AG08395 (cell line): ENCODE results near the gene NEO1.
A peak's percentile ranks its signal among the peaks of the same experiment; 100 is the strongest.

Experiments used
- DNase-seq: peaks from one replicate; pipeline ENCODE4 v3.0.0; 2012; ENCODE audit warnings: mixed read lengths, low spot score

The NEO1 gene

GRCh38 chr15:73031648-73032047 is 20.6 kb upstream of the NEO1 start:
- DNase-seq, result no peak

- no peak for DNase-seq
Observed at GRCh38 chr15:73033611-73034010, 18.7 kb upstream of the NEO1 start.

GRCh38 chr15:73034221-73034620 is 18.0 kb upstream of the NEO1 start:
- DNase-seq, result no peak

- no peak for DNase-seq
Observed at GRCh38 chr15:73035221-73035620, 17.0 kb upstream of the NEO1 start.

GRCh38 chr15:73038220-73038619 is 14.0 kb upstream of the NEO1 start:
- no peak for DNase-seq

- no peak for DNase-seq
Observed at GRCh38 chr15:73046073-73046472, 6.2 kb upstream of the NEO1 start.

GRCh38 chr15:73047882-73048281 is 4.4 kb upstream of the NEO1 start:
- DNase-seq, result no peak

- DNase-seq, result no peak
Observed at GRCh38 chr15:73048624-73049295, 3.5 kb upstream of the NEO1 start.

GRCh38 chr15:73049564-73050215 is 2.6 kb upstream of the NEO1 start:
- DNase-seq, result no peak

- no peak for DNase-seq
Observed at GRCh38 chr15:73050561-73051295, 1.5 kb upstream of the NEO1 start.

- no peak for DNase-seq
Observed at GRCh38 chr15:73051391-73051806, 864 bp upstream of the NEO1 start.

GRCh38 chr15:73052653-73053397 is 562 bp downstream of the NEO1 start:
- DNase-seq, result peak; percentile 18

GRCh38 chr15:73053398-73053723 is 1.1 kb downstream of the NEO1 start:
- DNase-seq, result no peak

GRCh38 chr15:73054417-73054953 is 2.2 kb downstream of the NEO1 start:
- DNase-seq, result no peak

- no peak for DNase-seq
Observed at GRCh38 chr15:73056460-73056859, 4.2 kb downstream of the NEO1 start.

GRCh38 chr15:73058437-73058836 is 6.2 kb downstream of the NEO1 start:
- no peak for DNase-seq

- no peak for DNase-seq
Observed at GRCh38 chr15:73065114-73065513, 12.9 kb downstream of the NEO1 start.

GRCh38 chr15:73069109-73069508 is 16.8 kb downstream of the NEO1 start:
- no peak for DNase-seq

- DNase-seq, result no peak
Observed at GRCh38 chr15:73072894-73073293, 20.6 kb downstream of the NEO1 start.

- no peak for DNase-seq
Observed at GRCh38 chr15:73074241-73074640, 22.0 kb downstream of the NEO1 start.

GRCh38 chr15:73075160-73075859 is 23.0 kb downstream of the NEO1 start:
- DNase-seq, result no peak

GRCh38 chr15:73078291-73078690 is 26.0 kb downstream of the NEO1 start:
- no peak for DNase-seq
